Vagina (tissue), 2 donors: Measurements from ENCODE around the gene TSEN2.

ENCODE experiments used
- CTCF ChIP-seq, 3 experiments: fragments of 450-650 bp in 2 of 3; fragments of 200-600 bp in 1 of 3; sonication (generic) in 1 of 3; IDR thresholded peaks; one replicate each; pipeline ENCODE4 v1.5.1; 2017 to 2019; ENCODE audit warnings: antibody characterized with exemption in 3 of 3, mild to moderate bottlenecking in 2 of 3, moderate library complexity in 2 of 3
- POLR2A ChIP-seq, 2 donors: fragments of 450-650 bp; IDR thresholded peaks; one replicate each; pipeline ENCODE4 v1.6.1; 2017; ENCODE audit warnings: antibody characterized with exemption in 2 of 2, mild to moderate bottlenecking in 2 of 2, moderate library complexity in 2 of 2

GRCh38 chr3:12521010-12521409 lies 36.7 kb downstream of the TSEN2 start:
- TF ChIP-seq CTCF (IDR thresholded peaks at IDR 0.05) (no peak), POLR2A (IDR thresholded peaks at IDR 0.05) (no peak)
